Peyer's patch (tissue), 4 donors: Measurements from ENCODE around the gene CEP126. TPM values are rescaled to one million over a fixed set of nuclear protein-coding genes. Genes with fewer than 3 reads are reported as not detected.

Experiments
- DNase-seq, 3 donors: peaks; one replicate each; pipeline ENCODE4 v3.0.0-alpha.2; 2017 to 2019
- H3K27ac ChIP-seq, 4 donors: fragments of 200-600 bp; sonication (generic); one replicate each; pipeline ENCODE4 v1.5.1; 2016 to 2019
- H3K27me3 ChIP-seq, 2 donors: fragments of 200-600 bp; sonication (generic); one replicate each; pipeline ENCODE4 v1.5.1; 2019
- H3K36me3 ChIP-seq, 3 donors: fragments of 200-600 bp; sonication (generic); one replicate each; pipeline ENCODE4 v1.5.1; 2016 to 2019
- H3K4me1 ChIP-seq, 4 donors: fragments of 200-600 bp; sonication (generic); one replicate each; pipeline ENCODE4 v1.5.1; 2016 to 2019
- H3K4me3 ChIP-seq, 4 donors: fragments of 200-600 bp; sonication (generic); 1 replicate in 3 of 4; 2 replicates in 1 of 4; pipeline ENCODE4 v1.5.1; 2016 to 2019; ENCODE audit warnings: mild to moderate bottlenecking in 1 of 4
- H3K9me3 ChIP-seq, 4 donors: fragments of 200-600 bp; sonication (generic); one replicate each; pipeline ENCODE4 v1.5.1; 2016 to 2019; ENCODE audit warnings: mild to moderate bottlenecking in 1 of 4
- POLR2A ChIP-seq, 2 donors: fragments of 450-650 bp; IDR thresholded peaks; one replicate each; pipeline ENCODE4 v1.5.1; 2017; ENCODE audit warnings: antibody characterized with exemption in 2 of 2, mild to moderate bottlenecking in 2 of 2, moderate library complexity in 2 of 2
- total RNA-seq, 4 donors: library from RNA; depleted of rRNA; stranded (reverse); fragments of >200 nt; gene quantifications; one replicate each; pipeline ENCODE4 v1.1.0, GENCODE V29; 2016
- TF ChIP-seq, protein P1 (sequence below), 6 experiments: fragments of 450-650 bp in 4 of 6; fragments of 200-600 bp in 2 of 6; sonication (generic) in 1 of 6; IDR thresholded peaks; one replicate each; pipeline ENCODE4 v1.5.1; 2017 to 2019; ENCODE audit warnings: antibody characterized with exemption in 6 of 6, mild to moderate bottlenecking in 3 of 6, moderate library complexity in 1 of 6

Gene CEP126
- total RNA-seq, 4 donors from 2014 or later: 2.0 to 12.4 (median 4.2) TPM

- DNase-seq: no peak
- Histone ChIP-seq H3K36me3 (no peaks in the 10 kb centered on the region), H3K27ac (no peak overlapping the region), H3K4me3 (no peak overlapping the region), H3K4me1 (no peaks in the 10 kb centered on the region), H3K9me3 (no peaks in the 10 kb centered on the region), H3K27me3 (no peaks in the 10 kb centered on the region)
- no peak for TF ChIP-seq POLR2A (IDR thresholded peaks at IDR 0.05)
- TF ChIP-seq, protein P1, sequence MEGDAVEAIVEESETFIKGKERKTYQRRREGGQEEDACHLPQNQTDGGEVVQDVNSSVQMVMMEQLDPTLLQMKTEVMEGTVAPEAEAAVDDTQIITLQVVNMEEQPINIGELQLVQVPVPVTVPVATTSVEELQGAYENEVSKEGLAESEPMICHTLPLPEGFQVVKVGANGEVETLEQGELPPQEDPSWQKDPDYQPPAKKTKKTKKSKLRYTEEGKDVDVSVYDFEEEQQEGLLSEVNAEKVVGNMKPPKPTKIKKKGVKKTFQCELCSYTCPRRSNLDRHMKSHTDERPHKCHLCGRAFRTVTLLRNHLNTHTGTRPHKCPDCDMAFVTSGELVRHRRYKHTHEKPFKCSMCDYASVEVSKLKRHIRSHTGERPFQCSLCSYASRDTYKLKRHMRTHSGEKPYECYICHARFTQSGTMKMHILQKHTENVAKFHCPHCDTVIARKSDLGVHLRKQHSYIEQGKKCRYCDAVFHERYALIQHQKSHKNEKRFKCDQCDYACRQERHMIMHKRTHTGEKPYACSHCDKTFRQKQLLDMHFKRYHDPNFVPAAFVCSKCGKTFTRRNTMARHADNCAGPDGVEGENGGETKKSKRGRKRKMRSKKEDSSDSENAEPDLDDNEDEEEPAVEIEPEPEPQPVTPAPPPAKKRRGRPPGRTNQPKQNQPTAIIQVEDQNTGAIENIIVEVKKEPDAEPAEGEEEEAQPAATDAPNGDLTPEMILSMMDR (IDR thresholded peaks at IDR 0.05): no peak
Observed at GRCh38 chr11:102001657-102002338, 87.0 kb downstream of the CEP126 start.

DNA sequence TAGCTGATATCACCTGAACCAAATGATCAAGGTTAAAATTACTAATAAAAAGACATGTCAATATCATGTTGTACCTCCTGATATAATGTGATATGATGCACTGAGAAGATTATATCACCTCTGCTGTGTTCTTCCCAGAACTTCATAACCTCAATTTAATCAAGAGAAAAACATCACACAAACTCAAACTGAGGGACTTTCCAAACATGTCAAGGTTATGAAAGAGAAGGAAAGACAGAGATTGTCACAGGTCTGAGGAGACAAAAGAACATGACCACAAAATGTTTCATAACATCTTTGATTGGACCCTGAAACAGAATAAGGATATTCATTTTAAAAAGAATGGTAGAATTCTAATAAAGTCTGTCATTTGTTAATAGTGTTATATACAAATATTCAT lies 89.4 kb downstream of the CEP126 start:
- Histone ChIP-seq H3K36me3 (no peaks in the 10 kb centered on the region), H3K27ac (no peak overlapping the region), H3K4me1 (no peaks in the 10 kb centered on the region), H3K4me3 (no peak overlapping the region), H3K9me3 (no peaks in the 10 kb centered on the region), H3K27me3 (no peaks in the 10 kb centered on the region)
- DNase-seq: no peak
- TF ChIP-seq, protein P1 (IDR thresholded peaks at IDR 0.05): no peak
- TF ChIP-seq POLR2A (IDR thresholded peaks at IDR 0.05): no peak

GRCh38 chr11:102005306-102005705 lies 90.5 kb downstream of the CEP126 start:
- DNase-seq: no peak
- no peaks in the 10 kb centered on the region for H3K9me3 ChIP-seq
- no peaks in the 10 kb centered on the region for H3K4me1 ChIP-seq
- TF ChIP-seq, protein P1 (IDR thresholded peaks at IDR 0.05): no peak
- TF ChIP-seq POLR2A (IDR thresholded peaks at IDR 0.05): no peak
- H3K36me3 ChIP-seq: no peaks in the 10 kb centered on the region
- no peaks in the 10 kb centered on the region for H3K27me3 ChIP-seq
- no peak overlapping the region for H3K4me3 ChIP-seq
- no peak overlapping the region for H3K27ac ChIP-seq

DNA sequence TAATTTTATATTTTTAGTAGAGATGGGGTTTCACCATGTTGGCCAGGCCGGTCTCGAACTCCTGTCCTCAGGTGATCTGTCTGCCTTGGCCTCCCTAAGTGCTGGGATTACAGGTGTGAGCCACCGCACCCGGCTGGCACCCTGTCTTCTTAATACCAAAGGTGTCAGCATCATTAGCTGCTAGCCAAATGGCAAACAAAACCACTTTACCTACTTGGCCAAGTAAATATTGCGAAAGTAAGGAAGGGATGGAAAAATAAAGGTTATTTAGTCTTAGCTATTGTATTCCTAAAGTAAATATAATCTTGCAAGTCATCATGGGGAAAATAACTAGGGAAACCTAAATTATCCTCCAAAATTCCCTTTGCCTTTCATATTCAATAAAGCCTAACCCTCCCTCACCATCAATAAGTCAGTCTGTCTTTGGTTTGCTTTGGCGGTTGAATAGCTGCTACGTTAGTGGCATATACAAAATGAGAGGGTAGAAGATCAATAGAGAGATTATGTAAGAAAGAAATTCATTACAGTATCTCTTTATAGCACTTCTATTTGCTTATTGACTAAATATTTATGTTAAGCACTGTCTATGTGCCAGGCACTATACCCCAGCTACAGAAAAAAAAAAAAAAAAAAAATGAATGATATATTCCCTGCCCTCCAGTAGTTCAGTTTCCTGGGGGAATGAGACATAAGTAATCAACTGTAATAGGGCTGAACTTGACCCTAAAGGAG lies 92.2 kb downstream of the CEP126 start:
- Histone ChIP-seq H3K27me3 (no peaks in the 10 kb centered on the region), H3K36me3 (no peaks in the 10 kb centered on the region), H3K4me3 (no peak overlapping the region), H3K27ac (peak overlapping the region in 2 of 4 donors; percentile 6 to 53), H3K4me1 (no peaks in the 10 kb centered on the region), H3K9me3 (no peaks in the 10 kb centered on the region)
- DNase-seq: no peak
- TF ChIP-seq, protein P1 (IDR thresholded peaks at IDR 0.05): no peak
- no peak for TF ChIP-seq POLR2A (IDR thresholded peaks at IDR 0.05)

- no peak for TF ChIP-seq POLR2A (IDR thresholded peaks at IDR 0.05)
- TF ChIP-seq, protein P1 (IDR thresholded peaks at IDR 0.05): peak in 5 of 6 experiments; percentile 57 to 75 (median 70)
Observed at GRCh38 chr11:102007567-102008437, 93.0 kb downstream of the CEP126 start.

More at GRCh38 chr11:102007567-102008437, 93.0 kb downstream of the CEP126 start:
- Histone ChIP-seq H3K9me3 (no peaks in the 10 kb centered on the region), H3K4me3 (no peak overlapping the region), H3K36me3 (no peaks in the 10 kb centered on the region), H3K4me1 (no peaks in the 10 kb centered on the region), H3K27me3 (no peaks in the 10 kb centered on the region), H3K27ac (peak overlapping the region in 2 of 4 donors; percentile 6 to 53)
- peak in 1 of 3 donors; percentile 55 for DNase-seq
